Loucy (cell line): ENCODE data around the gene TBC1D24.
"Not testable (repeated sequence)": the region's sequence is repeated elsewhere in the genome, so short reads cannot be mapped to it uniquely, and the experiment has no call there.

Experiments
- H2AFZ ChIP-seq: fragments of 200-600 bp; sonication (generic); 2 replicates; pipeline ENCODE4 v1.6.0; 2016; ENCODE audit warnings: antibody characterized with exemption, mild to moderate bottlenecking, low read length, moderate library complexity
- H3F3A ChIP-seq: fragments of 200-600 bp; 2 replicates; pipeline ENCODE4 v1.6.0; 2016; ENCODE audit warnings: antibody characterized with exemption, low read depth, mild to moderate bottlenecking
- H3K27me3 ChIP-seq: fragments of 200-600 bp; sonication (generic); 2 replicates; pipeline ENCODE4 v1.6.1; 2014; ENCODE audit warnings: low read length, mild to moderate bottlenecking; ENCODE audit not compliant: insufficient read depth, poor library complexity, severe bottlenecking
- H3K36me3 ChIP-seq: fragments of 200-600 bp; sonication (generic); 2 replicates; pipeline ENCODE4 v1.6.1; 2016; ENCODE audit warnings: low read length; ENCODE audit not compliant: insufficient read depth
- H3K4me1 ChIP-seq: fragments of 200-600 bp; sonication (generic); 2 replicates; pipeline ENCODE4 v1.5.1; 2014; ENCODE audit warnings: low read length, mild to moderate bottlenecking; ENCODE audit not compliant: insufficient read depth, poor library complexity, severe bottlenecking
- H3K4me2 ChIP-seq: fragments of 200-600 bp; sonication (generic); 2 replicates; pipeline ENCODE4 v1.6.0; 2014; ENCODE audit warnings: antibody characterized with exemption, low read length, low read depth, mild to moderate bottlenecking; ENCODE audit not compliant: poor library complexity, severe bottlenecking
- H3K4me3 ChIP-seq: fragments of 200-600 bp; sonication (generic); 2 replicates; pipeline ENCODE4 v1.5.1; 2014; ENCODE audit warnings: low read length, mild to moderate bottlenecking, mixed read lengths; ENCODE audit not compliant: poor library complexity, severe bottlenecking
- H3K79me2 ChIP-seq: fragments of 200-600 bp; sonication (generic); 2 replicates; pipeline ENCODE4 v1.6.1; 2014; ENCODE audit warnings: low read length; ENCODE audit not compliant: insufficient read depth
- H3K9ac ChIP-seq: fragments of 200-600 bp; sonication (generic); 2 replicates; pipeline ENCODE4 v1.6.0; 2014; ENCODE audit warnings: mild to moderate bottlenecking, low read depth, low read length, moderate library complexity; ENCODE audit not compliant: poor library complexity, severe bottlenecking
- H3K9me2 ChIP-seq: fragments of 200-600 bp; sonication (generic); replicated peaks from 2 replicates; pipeline ENCODE4 v1.6.1; 2016; ENCODE audit warnings: low read depth, low read length, mixed read lengths
- H3K9me3 ChIP-seq: fragments of 200-600 bp; sonication (generic); 2 replicates; pipeline ENCODE4 v1.6.1; 2014; ENCODE audit warnings: mild to moderate bottlenecking, antibody characterized with exemption, low read length, low read depth; ENCODE audit not compliant: insufficient read depth
- H4K20me1 ChIP-seq: fragments of 200-600 bp; sonication (generic); 2 replicates; pipeline ENCODE4 v1.6.0; 2014; ENCODE audit warnings: antibody characterized with exemption, low read length, mild to moderate bottlenecking; ENCODE audit not compliant: insufficient read depth, poor library complexity, severe bottlenecking
- EZH2phosphoT487 ChIP-seq: fragments of 200-600 bp; IDR thresholded peaks from 2 replicates; pipeline ENCODE4 v1.6.1; 2018; ENCODE audit warnings: antibody characterized with exemption, mild to moderate bottlenecking, moderate library complexity, borderline replicate concordance
- TF ChIP-seq, protein P1 (sequence below): fragments of 200-600 bp; sonication (generic); conservative IDR thresholded peaks from 2 replicates; pipeline ENCODE4 v1.5.1; 2014; ENCODE audit warnings: mild to moderate bottlenecking, antibody characterized with exemption, low read length

The TBC1D24 gene

GRCh38 chr16:2532494-2533141 is 57.7 kb downstream of the TBC1D24 start:
- Histone ChIP-seq H3K4me1 (peaks cover 10% of the 10 kb centered on the region), H3K36me3 (no peaks in the 10 kb centered on the region), H3K9me2 (no peaks in the 10 kb centered on the region), H3K9ac (peak overlapping the region; percentile 74), H3K4me3 (peak overlapping the region; percentile 78), H3F3A (no peaks in the 10 kb centered on the region), H3K9me3 (no peaks in the 10 kb centered on the region), H2AFZ (peak overlapping the region; percentile 83), H3K79me2 (no peaks in the 10 kb centered on the region), H3K27me3 (no peaks in the 10 kb centered on the region), H4K20me1 (no peaks in the 10 kb centered on the region), H3K4me2 (peak overlapping the region; percentile 93)
- TF ChIP-seq, protein P1, sequence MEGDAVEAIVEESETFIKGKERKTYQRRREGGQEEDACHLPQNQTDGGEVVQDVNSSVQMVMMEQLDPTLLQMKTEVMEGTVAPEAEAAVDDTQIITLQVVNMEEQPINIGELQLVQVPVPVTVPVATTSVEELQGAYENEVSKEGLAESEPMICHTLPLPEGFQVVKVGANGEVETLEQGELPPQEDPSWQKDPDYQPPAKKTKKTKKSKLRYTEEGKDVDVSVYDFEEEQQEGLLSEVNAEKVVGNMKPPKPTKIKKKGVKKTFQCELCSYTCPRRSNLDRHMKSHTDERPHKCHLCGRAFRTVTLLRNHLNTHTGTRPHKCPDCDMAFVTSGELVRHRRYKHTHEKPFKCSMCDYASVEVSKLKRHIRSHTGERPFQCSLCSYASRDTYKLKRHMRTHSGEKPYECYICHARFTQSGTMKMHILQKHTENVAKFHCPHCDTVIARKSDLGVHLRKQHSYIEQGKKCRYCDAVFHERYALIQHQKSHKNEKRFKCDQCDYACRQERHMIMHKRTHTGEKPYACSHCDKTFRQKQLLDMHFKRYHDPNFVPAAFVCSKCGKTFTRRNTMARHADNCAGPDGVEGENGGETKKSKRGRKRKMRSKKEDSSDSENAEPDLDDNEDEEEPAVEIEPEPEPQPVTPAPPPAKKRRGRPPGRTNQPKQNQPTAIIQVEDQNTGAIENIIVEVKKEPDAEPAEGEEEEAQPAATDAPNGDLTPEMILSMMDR: no peak
- no peak for TF ChIP-seq EZH2phosphoT487

- Histone ChIP-seq H3K4me3 (peak overlapping the region; percentile 78), H3K9ac (peak overlapping the region; percentile 74), H3K4me1 (peaks cover 10% of the 10 kb centered on the region), H3K4me2 (peak overlapping the region; percentile 93)
- not testable (repeated sequence) for H4K20me1 ChIP-seq, H3K36me3 ChIP-seq, H3K9me3 ChIP-seq, H3K27me3 ChIP-seq, H3K79me2 ChIP-seq, H3K9me2 ChIP-seq, H3F3A ChIP-seq, H2AFZ ChIP-seq
These were observed 58.3 kb downstream of the TBC1D24 start for GRCh38 chr16:2533142-2533755.

- Histone ChIP-seq H3K9ac (no peak overlapping the region), H3K27me3 (no peaks in the 10 kb centered on the region), H2AFZ (no peak overlapping the region), H3K79me2 (peaks cover 5% of the 10 kb centered on the region; the same call in 1 of the 2 replicates), H3K4me3 (no peak overlapping the region), H3K4me2 (no peak overlapping the region), H3K4me1 (peaks cover 10% of the 10 kb centered on the region), H4K20me1 (no peaks in the 10 kb centered on the region), H3K9me3 (no peaks in the 10 kb centered on the region), H3K36me3 (no peaks in the 10 kb centered on the region), H3F3A (no peaks in the 10 kb centered on the region), H3K9me2 (no peaks in the 10 kb centered on the region)
- TF ChIP-seq, protein P1: no peak
- TF ChIP-seq EZH2phosphoT487: no peak
These were observed 59.0 kb downstream of the TBC1D24 start for GRCh38 chr16:2533912-2534311.

GRCh38 chr16:2534335-2534734 is 59.4 kb downstream of the TBC1D24 start:
- peaks cover 10% of the 10 kb centered on the region for H3K4me1 ChIP-seq
- not testable (repeated sequence) for H4K20me1 ChIP-seq, H3K79me2 ChIP-seq, H3K9me3 ChIP-seq, H3K9ac ChIP-seq, H2AFZ ChIP-seq, H3K4me3 ChIP-seq, H3F3A ChIP-seq, H3K9me2 ChIP-seq, H3K4me2 ChIP-seq, H3K27me3 ChIP-seq, H3K36me3 ChIP-seq
